Measurements from ENCODE around the gene CARD11. TPM values are rescaled to one million over a fixed set of nuclear protein-coding genes. Genes with fewer than 3 reads are reported as not detected.

CARD11 gene
- total RNA-seq, 1 donor from 2014 or later: 6.3 TPM

DNA sequence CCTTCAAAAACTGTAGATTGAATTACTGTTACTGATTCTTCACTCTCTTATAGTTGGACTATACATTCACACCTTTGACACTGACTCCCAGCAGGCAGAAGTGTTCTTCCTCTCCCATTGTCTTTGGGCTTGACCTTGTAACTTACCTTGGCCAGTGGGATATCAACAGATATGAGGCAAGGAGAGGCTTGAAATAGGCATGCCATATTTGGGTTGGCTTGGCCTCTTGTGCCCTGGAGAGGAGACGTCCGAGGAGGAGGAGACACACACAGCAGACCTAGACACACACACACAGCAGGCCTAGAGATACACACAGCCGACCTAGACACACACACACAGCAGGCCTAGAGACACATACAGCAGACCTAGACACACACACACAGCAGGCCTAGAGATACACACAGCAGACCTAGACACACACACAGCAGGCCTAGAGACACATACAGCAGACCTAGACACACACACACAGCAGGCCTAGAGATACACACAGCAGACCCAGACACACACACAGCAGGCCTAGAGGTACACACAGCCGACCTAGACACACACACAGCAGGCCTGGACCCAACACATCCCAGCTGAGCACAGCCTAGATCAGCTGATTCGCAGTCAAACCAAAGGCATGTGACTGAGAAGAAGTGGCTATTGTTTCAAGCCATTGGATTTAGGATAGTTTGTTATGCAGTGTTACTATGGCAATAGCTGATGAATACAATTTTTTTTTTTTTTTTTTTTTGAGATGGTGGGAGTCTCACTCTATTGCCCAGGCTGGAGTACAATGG is 187.1 kb downstream of the CARD11 start:
- TF ChIP-seq, protein P1, sequence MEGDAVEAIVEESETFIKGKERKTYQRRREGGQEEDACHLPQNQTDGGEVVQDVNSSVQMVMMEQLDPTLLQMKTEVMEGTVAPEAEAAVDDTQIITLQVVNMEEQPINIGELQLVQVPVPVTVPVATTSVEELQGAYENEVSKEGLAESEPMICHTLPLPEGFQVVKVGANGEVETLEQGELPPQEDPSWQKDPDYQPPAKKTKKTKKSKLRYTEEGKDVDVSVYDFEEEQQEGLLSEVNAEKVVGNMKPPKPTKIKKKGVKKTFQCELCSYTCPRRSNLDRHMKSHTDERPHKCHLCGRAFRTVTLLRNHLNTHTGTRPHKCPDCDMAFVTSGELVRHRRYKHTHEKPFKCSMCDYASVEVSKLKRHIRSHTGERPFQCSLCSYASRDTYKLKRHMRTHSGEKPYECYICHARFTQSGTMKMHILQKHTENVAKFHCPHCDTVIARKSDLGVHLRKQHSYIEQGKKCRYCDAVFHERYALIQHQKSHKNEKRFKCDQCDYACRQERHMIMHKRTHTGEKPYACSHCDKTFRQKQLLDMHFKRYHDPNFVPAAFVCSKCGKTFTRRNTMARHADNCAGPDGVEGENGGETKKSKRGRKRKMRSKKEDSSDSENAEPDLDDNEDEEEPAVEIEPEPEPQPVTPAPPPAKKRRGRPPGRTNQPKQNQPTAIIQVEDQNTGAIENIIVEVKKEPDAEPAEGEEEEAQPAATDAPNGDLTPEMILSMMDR (IDR thresholded peaks at IDR 0.05; ENCODE audit: insufficient read depth, low read length, severe bottlenecking): no peak
- DNase-seq (ENCODE audit: low read depth) (no peak), FAIRE-seq (peak; percentile 94)
- Histone ChIP-seq H3K4me3 (ENCODE audit: low read depth, low read length) (no peak overlapping the region), H3K27me3 (ENCODE audit: control insufficient read depth, insufficient read depth, low read length) (no peaks in the 10 kb centered on the region), H3K36me3 (ENCODE audit: control insufficient read depth, insufficient read depth, low read length) (no peaks in the 10 kb centered on the region)

Other genes starting within 250 kb of the CARD11 start
- 12.1 and 12.8 TPM in 2 replicates for gene GNA12, start 199.6 kb downstream of the CARD11 start, total RNA-seq